Stimulated activated CD8-positive, alpha-beta memory T cell treated with anti-CD3 and anti-CD28 coated beads, Interleukin-7, amount 100 ng/mL, for 4 hours (primary cell): ENCODE data around the gene TRA2B.
"Not testable (repeated sequence)": the region's sequence is repeated elsewhere in the genome, so short reads cannot be mapped to it uniquely, and the experiment has no call there.

ENCODE experiments used
- DNase-seq, 2 donors: peaks; one replicate each; pipeline ENCODE4 v3.0.0-alpha.2; 2020; ENCODE audit warnings: low read depth in 2 of 2

The TRA2B gene

GRCh38 chr3:185927501-185928200 is 10.2 kb downstream of the TRA2B start:
- DNase-seq = no peak

- DNase-seq = no peak
Observed at GRCh38 chr3:185926445-185926844, 11.4 kb downstream of the TRA2B start.

- DNase-seq = no peak
Observed at GRCh38 chr3:185925353-185925752, 12.5 kb downstream of the TRA2B start.

- no peak for DNase-seq
Observed at GRCh38 chr3:185924375-185924774, 13.4 kb downstream of the TRA2B start.

GRCh38 chr3:185920184-185920583 is 17.6 kb downstream of the TRA2B start:
- DNase-seq = no peak

GRCh38 chr3:185916042-185916833 is 21.6 kb downstream of the TRA2B start:
- no peak for DNase-seq

- no peak for DNase-seq
Observed at GRCh38 chr3:185915642-185916041, 22.2 kb downstream of the TRA2B start.

GRCh38 chr3:185914911-185915629 is 22.7 kb downstream of the TRA2B start:
- DNase-seq = no peak

- DNase-seq = no peak
Observed at GRCh38 chr3:185912929-185913901, 24.6 kb downstream of the TRA2B start.

- no peak for DNase-seq
Observed at GRCh38 chr3:185912512-185912911, 25.3 kb downstream of the TRA2B start.

- DNase-seq = not testable (repeated sequence)
Observed at GRCh38 chr3:185911076-185911448, 26.8 kb downstream of the TRA2B start.

GRCh38 chr3:185910322-185911075 is 27.3 kb downstream of the TRA2B start:
- DNase-seq = not testable (repeated sequence)

GRCh38 chr3:185909913-185910312 is 27.9 kb downstream of the TRA2B start:
- DNase-seq = not testable (repeated sequence)

GRCh38 chr3:185900228-185900627 is 37.6 kb downstream of the TRA2B start:
- no peak for DNase-seq

- DNase-seq = no peak
Observed at GRCh38 chr3:185896636-185897035, 41.2 kb downstream of the TRA2B start.

GRCh38 chr3:185887066-185887465 is 50.7 kb downstream of the TRA2B start:
- DNase-seq = no peak

GRCh38 chr3:185884641-185885040 is 53.2 kb downstream of the TRA2B start:
- no peak for DNase-seq

GRCh38 chr3:185881926-185882325 is 55.9 kb downstream of the TRA2B start:
- DNase-seq = no peak

- no peak for DNase-seq
Observed at GRCh38 chr3:185880600-185880999, 57.2 kb downstream of the TRA2B start.

- no peak for DNase-seq
Observed at GRCh38 chr3:185878920-185879319, 58.9 kb downstream of the TRA2B start.

GRCh38 chr3:185874119-185874518 is 63.7 kb downstream of the TRA2B start:
- DNase-seq = no peak
